ENCODE results near the gene EPGN. TPM values are rescaled to one million over a fixed set of nuclear protein-coding genes. Genes with fewer than 3 reads are reported as not detected.

The EPGN gene
- total and polyA plus RNA-seq, 2 donors from 2014 or later = 1.6 TPM; not detected in 1

- DNase-seq = no peak
- no peaks in the 10 kb centered on the region for H3K27me3 ChIP-seq (ENCODE audit: control insufficient read depth, insufficient read depth, low read length)
- no peaks in the 10 kb centered on the region for H3K36me3 ChIP-seq (ENCODE audit: control insufficient read depth in 2 of 3, insufficient read depth in 3 of 3, low read length in 3 of 3)
- H3K27ac ChIP-seq (ENCODE audit: low read depth in 2 of 2, low read length in 2 of 2) = no peak overlapping the region
- no peaks in the 10 kb centered on the region for H3K4me1 ChIP-seq (ENCODE audit: control insufficient read depth in 2 of 3, insufficient read depth in 2 of 3, low read depth in 1 of 3, low read length in 3 of 3)
- no peak for TF ChIP-seq CTCF (IDR thresholded peaks at IDR 0.05; ENCODE audit: borderline replicate concordance, extremely low read depth, insufficient read depth)
- intact Hi-C loops (cut with DNase I) = no loop called here
- no peak for FAIRE-seq
- H3K4me3 ChIP-seq (ENCODE audit: low read length in 3 of 3) = no peak overlapping the region
- H3K9me3 ChIP-seq (ENCODE audit: control insufficient read depth in 2 of 3, insufficient read depth in 1 of 3, low read length in 3 of 3) = no peaks in the 10 kb centered on the region
- H3K9ac ChIP-seq (ENCODE audit: low read length in 3 of 3) = no peak overlapping the region
These were observed 45.7 kb upstream of the EPGN start for GRCh38 chr4:74262522-74262921.

GRCh38 chr4:74263551-74263950, 44.7 kb upstream of the EPGN start:
- no peak for TF ChIP-seq CTCF (IDR thresholded peaks at IDR 0.05; ENCODE audit: borderline replicate concordance, extremely low read depth, insufficient read depth)
- FAIRE-seq = no peak
- Histone ChIP-seq H3K27ac (ENCODE audit: low read depth in 2 of 2, low read length in 2 of 2) (no peak overlapping the region), H3K9ac (ENCODE audit: low read length in 3 of 3) (no peak overlapping the region), H3K27me3 (ENCODE audit: control insufficient read depth, insufficient read depth, low read length) (no peaks in the 10 kb centered on the region), H3K36me3 (ENCODE audit: control insufficient read depth in 2 of 3, insufficient read depth in 3 of 3, low read length in 3 of 3) (no peaks in the 10 kb centered on the region), H3K4me3 (ENCODE audit: low read length in 3 of 3) (no peak overlapping the region), H3K9me3 (ENCODE audit: control insufficient read depth in 2 of 3, insufficient read depth in 1 of 3, low read length in 3 of 3) (no peaks in the 10 kb centered on the region), H3K4me1 (ENCODE audit: control insufficient read depth in 2 of 3, insufficient read depth in 2 of 3, low read depth in 1 of 3, low read length in 3 of 3) (no peaks in the 10 kb centered on the region)
- intact Hi-C loops (cut with DNase I) = no loop called here
- no peak for DNase-seq

GRCh38 chr4:74266081-74266480, 42.2 kb upstream of the EPGN start:
- no peaks in the 10 kb centered on the region for H3K9me3 ChIP-seq (ENCODE audit: control insufficient read depth in 2 of 3, insufficient read depth in 1 of 3, low read length in 3 of 3)
- no peaks in the 10 kb centered on the region for H3K27me3 ChIP-seq (ENCODE audit: control insufficient read depth, insufficient read depth, low read length)
- no peak for TF ChIP-seq CTCF (IDR thresholded peaks at IDR 0.05; ENCODE audit: borderline replicate concordance, extremely low read depth, insufficient read depth)
- no peak overlapping the region for H3K9ac ChIP-seq (ENCODE audit: low read length in 3 of 3)
- FAIRE-seq (no peak), DNase-seq (no peak)
- no peak overlapping the region for H3K4me3 ChIP-seq (ENCODE audit: low read length in 3 of 3)
- intact Hi-C loops (cut with DNase I) = no loop called here
- H3K36me3 ChIP-seq (ENCODE audit: control insufficient read depth in 2 of 3, insufficient read depth in 3 of 3, low read length in 3 of 3) = no peaks in the 10 kb centered on the region
- H3K27ac ChIP-seq (ENCODE audit: low read depth in 2 of 2, low read length in 2 of 2) = no peak overlapping the region
- no peaks in the 10 kb centered on the region for H3K4me1 ChIP-seq (ENCODE audit: control insufficient read depth in 2 of 3, insufficient read depth in 2 of 3, low read depth in 1 of 3, low read length in 3 of 3)

- Histone ChIP-seq H3K9me3 (ENCODE audit: control insufficient read depth in 2 of 3, insufficient read depth in 1 of 3, low read length in 3 of 3) (no peaks in the 10 kb centered on the region), H3K27me3 (ENCODE audit: control insufficient read depth, insufficient read depth, low read length) (no peaks in the 10 kb centered on the region), H3K4me1 (ENCODE audit: control insufficient read depth in 2 of 3, insufficient read depth in 2 of 3, low read depth in 1 of 3, low read length in 3 of 3) (no peaks in the 10 kb centered on the region), H3K27ac (ENCODE audit: low read depth in 2 of 2, low read length in 2 of 2) (no peak overlapping the region), H3K9ac (ENCODE audit: low read length in 3 of 3) (no peak overlapping the region), H3K4me3 (ENCODE audit: low read length in 3 of 3) (no peak overlapping the region), H3K36me3 (ENCODE audit: control insufficient read depth in 2 of 3, insufficient read depth in 3 of 3, low read length in 3 of 3) (no peaks in the 10 kb centered on the region)
- DNase-seq (peak in 1 of 5 donors; percentile 4), FAIRE-seq (no peak)
- TF ChIP-seq CTCF (IDR thresholded peaks at IDR 0.05; ENCODE audit: borderline replicate concordance, extremely low read depth, insufficient read depth) = no peak
- intact Hi-C loops (cut with DNase I) = no loop called here
These were observed 40.2 kb upstream of the EPGN start for GRCh38 chr4:74267998-74268606.
